Raji (cell line): Measurements from ENCODE around the gene KCNMB2.

ENCODE experiments used
- POLR2A ChIP-seq: IDR thresholded peaks from 2 replicates; pipeline ENCODE4 v1.6.1; 2011; ENCODE audit warnings: low read depth, low read length, control low read depth; ENCODE audit not compliant: insufficient read depth

Gene KCNMB2

DNA sequence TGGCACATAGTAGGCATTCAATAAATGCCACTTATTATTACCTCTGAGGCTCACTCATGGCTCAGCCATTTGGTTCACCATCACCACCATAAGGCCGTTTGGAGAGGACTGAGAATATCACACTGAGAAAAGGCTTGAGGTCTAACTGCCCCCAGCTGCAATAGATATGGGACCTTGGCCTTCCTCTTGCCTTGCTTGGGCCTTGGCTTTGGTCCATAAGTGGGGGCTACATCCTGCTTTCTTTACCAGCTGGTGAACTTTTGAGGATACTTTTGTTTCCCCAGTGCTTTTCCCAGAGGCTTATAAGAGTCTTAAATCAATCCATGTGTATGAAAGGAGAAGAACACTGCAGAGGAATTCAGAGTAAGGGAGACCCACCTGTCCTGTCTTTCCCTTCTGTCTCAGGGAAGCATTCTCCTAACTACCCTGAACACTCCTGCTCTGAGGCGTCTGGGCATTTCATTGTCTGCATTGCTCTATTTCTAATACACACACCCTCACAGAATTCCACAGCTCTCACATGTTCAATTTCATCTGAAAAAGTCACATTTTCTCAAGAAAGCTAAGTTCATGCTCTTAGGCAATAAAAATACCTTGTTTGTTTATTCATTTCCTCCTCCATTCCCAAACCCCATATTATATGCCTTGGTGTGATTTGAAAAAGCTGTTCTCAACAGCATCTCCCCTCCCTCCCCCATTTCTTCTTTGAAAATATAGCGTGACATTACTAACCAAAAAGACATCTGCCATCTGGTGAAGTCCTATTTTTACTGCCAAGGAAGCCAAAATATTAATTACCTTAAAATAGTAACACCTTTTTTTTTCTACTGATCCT, 22.5 kb upstream of the KCNMB2 start:
- TF ChIP-seq POLR2A = no peak

DNA sequence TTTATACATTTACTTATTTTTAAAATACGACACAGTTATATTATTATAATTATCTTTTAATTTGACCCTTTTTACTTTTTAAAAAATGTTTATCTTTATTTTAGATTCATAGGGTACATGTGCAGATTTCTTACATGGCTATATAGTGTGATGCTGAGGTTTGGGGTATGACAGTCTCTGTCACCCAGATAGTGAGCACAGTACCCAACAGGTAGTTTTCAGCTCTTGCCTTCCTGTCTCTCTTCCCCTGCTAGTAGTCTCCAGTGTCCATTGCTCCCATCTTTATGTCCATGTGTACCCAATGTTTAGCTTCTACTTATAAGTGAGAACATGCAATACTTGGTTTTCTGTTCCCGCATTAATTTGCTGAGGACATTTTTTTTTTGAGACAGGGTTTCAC, 21.8 kb upstream of the KCNMB2 start:
- no peak for TF ChIP-seq POLR2A

- TF ChIP-seq POLR2A = no peak
Measured at GRCh38 chr3:178517665-178518334, 18.4 kb upstream of the KCNMB2 start.

- TF ChIP-seq POLR2A = no peak
Measured at GRCh38 chr3:178518660-178519396, 17.4 kb upstream of the KCNMB2 start.

DNA sequence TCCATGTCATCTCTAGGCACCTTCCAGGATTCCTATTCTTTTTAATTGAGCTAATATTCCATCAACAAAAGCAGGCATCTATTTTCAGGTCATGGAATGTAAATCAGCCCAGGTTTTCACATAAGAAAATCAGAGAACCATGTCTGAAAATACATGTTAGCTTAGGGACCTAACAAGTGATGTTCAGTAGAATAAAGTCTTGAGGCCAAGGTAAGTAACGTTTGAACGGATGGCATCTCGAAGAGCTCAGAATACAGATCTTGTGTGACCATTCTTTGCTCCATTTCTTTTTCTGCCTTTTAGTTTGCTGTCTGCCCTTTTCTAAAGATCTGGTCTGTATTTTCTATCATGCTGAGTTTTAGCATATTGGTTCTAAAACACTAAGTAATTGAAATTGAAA, 16.5 kb upstream of the KCNMB2 start:
- TF ChIP-seq POLR2A = no peak

DNA sequence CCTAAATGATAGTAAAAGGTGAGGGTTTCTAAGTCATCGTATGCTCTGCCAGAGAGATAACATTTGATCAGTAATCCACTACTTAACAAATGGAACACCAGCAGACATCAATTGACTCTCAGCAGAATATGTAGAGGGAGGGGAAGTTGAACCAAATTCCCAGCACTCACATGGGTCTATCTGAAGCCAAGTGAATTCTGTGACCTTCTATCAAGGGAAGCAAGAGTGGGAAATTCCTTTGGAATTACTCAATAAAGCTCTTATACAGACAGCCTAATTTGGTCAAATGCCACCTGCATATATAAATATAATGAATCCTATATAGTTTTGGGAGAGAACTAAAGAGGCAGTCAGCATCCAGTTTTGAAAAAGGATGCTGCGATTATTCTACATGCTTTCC, 15.8 kb upstream of the KCNMB2 start:
- no peak for TF ChIP-seq POLR2A

DNA sequence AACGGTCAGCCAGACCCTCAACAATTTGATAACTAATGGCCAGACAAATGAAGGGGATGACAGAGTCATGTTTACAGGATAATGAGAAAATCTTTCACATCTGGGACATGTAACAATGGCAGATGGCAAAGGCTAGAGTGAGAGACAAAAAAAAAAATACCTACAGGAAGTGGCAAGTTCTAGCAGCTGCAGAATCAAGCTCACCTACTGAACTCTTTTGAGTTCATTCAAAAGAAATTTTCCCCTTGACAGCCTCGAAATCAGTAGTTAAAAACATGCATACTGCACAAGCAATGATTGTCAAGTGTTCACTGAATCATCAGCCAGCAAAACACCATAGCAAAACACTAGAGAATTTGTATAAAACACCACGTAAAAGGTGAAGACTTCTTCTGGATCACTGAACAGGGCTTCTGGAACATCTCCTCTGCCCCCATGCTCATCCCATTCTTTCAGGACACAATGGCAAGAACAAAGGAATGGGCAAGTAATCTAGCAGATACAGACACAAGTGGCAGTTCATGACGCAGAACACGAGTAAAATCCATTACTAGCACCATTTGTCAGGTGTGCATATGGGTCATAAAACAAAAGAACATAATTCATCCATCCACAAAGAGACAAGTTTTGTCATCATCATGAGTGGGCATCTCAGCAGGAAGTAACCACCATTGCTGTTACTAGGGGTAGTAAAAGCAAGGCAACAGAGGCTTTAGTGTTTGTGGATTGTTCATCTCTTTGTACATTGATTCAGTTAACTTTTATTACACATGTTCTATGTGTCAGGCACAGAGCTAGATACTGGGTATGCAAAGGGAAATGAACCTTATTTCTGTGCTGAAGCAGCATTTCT, 13.8 kb upstream of the KCNMB2 start:
- TF ChIP-seq POLR2A = no peak

DNA sequence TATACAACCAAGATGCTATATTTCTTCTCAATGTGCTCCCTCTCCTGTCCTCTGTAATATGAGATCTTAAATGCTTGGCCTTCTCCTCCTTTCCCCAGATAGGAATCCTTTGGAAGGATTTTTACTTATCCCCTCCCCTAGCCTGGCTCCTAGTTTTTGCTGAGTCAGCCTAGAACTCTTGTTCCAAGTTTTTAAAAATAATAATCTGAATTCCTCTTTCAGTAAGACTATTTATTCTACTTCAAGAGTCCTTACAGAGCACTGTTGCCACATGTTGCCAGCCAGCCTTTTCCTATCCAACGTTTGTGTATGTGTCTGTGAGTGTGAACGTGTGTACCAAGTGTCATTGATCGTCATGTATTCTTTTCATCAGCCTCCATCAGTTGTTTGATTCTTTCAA, 11.0 kb upstream of the KCNMB2 start:
- TF ChIP-seq POLR2A = no peak

DNA sequence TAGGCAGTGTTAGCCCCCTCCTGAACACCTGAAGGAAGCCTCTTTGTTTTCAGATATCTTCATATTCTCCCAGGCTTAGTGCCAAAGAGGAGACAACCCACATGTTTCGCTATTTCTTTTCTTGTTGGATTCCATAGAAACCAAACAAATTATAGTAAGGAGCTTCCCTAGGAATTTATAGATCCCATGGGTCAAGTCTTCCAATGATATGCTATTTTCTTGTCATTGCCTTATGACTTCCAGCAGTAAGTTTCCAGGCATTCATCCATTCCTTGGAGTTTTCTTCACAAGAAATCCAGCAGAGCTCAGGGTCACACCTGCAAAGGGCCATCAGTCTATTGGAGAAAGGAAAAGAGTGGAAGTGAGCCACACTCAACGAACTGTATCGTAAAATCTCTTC, 9.9 kb upstream of the KCNMB2 start:
- no peak for TF ChIP-seq POLR2A

DNA sequence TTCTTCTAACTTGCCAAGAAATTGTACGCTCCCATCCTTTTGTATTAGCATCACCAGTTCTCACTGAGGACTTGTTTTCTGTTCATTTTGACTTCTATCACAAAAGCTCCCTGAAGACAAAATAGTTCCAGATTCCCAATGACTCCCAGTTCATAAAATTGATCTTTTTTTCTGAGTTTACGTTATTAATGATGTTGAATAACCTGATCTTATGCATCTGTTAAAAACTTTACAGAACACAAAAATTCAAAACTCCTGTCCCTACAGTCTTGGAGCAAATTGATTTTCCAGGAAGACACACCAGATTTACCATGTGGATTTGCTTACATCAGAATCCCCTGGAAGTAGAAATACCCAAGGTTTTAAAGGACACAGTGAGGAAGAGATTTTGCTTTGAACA, 8.3 kb upstream of the KCNMB2 start:
- no peak for TF ChIP-seq POLR2A

DNA sequence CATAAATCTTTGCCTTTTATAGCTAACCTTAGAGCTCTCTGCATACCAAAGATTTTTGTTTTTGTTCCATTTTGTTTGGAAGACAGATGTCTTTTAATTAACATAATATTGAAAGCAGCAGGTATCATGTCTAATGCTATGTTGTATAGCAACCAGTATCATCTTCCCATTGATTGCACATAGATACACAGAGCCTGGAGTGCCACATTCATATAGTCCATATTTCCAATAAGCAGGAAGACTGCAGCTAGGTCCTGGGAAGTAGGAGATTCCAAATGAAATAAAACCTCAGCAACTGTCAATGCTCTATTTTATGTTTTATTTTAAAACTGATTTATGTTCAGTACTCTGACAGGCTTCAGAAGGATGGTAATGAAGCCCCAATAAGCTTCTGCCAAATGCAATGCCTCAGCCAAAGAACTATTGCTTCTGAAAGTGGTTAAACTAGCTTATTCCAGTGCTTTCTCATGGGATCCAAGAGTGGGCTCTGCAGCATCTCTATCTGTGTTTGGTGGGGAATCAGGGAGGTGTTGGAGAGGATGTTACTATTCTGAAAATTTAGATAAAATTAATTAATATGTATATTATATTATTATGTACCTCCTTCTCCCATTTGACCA, 6.5 kb upstream of the KCNMB2 start:
- no peak for TF ChIP-seq POLR2A

DNA sequence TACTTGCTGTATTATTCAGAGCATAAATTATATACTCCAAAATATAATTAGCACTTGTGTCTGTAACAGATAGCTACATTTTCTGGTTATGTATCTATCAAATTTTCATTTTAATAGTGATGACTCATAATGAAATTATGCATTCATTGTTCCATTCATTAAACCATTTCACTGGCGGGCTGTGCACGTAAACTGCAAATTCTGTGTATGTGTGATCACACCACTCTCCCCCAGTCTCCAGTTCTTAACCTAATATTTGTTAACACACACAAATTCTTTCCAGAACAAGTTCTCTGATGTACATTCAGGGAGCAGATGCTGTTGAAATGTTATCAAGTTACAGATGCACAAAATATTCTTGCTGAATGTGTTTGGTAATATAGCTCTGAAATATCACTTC, 3.8 kb upstream of the KCNMB2 start:
- no peak for TF ChIP-seq POLR2A

GRCh38 chr3:178537122-178537705, 978 bp downstream of the KCNMB2 start:
- TF ChIP-seq POLR2A = no peak

DNA sequence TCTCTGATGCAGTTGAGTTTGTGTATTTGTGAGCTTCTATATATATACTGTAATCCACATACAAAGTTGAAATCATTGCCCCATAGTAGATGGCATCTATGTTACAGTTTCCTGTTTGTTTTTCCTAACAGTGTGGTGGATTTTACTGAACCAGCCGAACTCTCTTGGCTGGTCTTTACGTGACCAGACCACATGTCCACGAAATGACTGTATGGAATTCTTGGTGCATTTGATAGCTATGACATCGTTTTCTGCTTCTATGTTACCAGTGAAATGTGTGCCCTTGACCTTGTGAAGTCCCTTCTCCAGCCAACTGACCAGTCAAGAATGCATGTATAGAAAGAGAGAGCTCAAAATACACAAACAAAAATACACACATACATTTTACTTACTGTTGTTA, 1.8 kb downstream of the KCNMB2 start:
- no peak for TF ChIP-seq POLR2A
